Neural crest cell (in vitro differentiated cells): ENCODE data around the gene PRDM12. TPM values are rescaled to one million over a fixed set of nuclear protein-coding genes. Genes with fewer than 3 reads are reported as not detected.
A peak's percentile ranks its signal among the peaks of the same experiment; 100 is the strongest.
"Not testable (repeated sequence)": the region's sequence is repeated elsewhere in the genome, so short reads cannot be mapped to it uniquely, and the experiment has no call there.

Experiments
- DNase-seq: peaks from one replicate; pipeline ENCODE4 v3.0.0; 2021; ENCODE audit warnings: low read depth, mixed read lengths, low spot score
- H3K27ac Mint-ChIP-seq: one replicate; pipeline ENCODE4 v1.8.0; 2021; ENCODE audit warnings: mild to moderate bottlenecking, mixed read lengths; ENCODE audit not compliant: unreplicated experiment
- H3K27me3 Mint-ChIP-seq: 2 replicates; pipeline ENCODE4 v1.8.0; 2021; ENCODE audit warnings: low read depth, mild to moderate bottlenecking, mixed read lengths
- H3K36me3 Mint-ChIP-seq: 2 replicates; pipeline ENCODE4 v1.8.0; 2021; ENCODE audit warnings: low read depth, mild to moderate bottlenecking, mixed read lengths
- H3K4me1 Mint-ChIP-seq: 2 replicates; pipeline ENCODE4 v1.8.0; 2021; ENCODE audit warnings: mixed read lengths
- H3K4me3 Mint-ChIP-seq: one replicate; pipeline ENCODE4 v1.8.0; 2021; ENCODE audit warnings: mild to moderate bottlenecking, mixed read lengths
- H3K9me3 Mint-ChIP-seq: 2 replicates; pipeline ENCODE4 v1.8.0; 2021; ENCODE audit warnings: mixed read lengths
- CTCF ChIP-seq: fragments of 200-600 bp; sonication (generic); conservative IDR thresholded peaks from 2 replicates; pipeline ENCODE4 v1.5.0; 2021; ENCODE audit warnings: antibody characterized with exemption, mild to moderate bottlenecking
- total RNA-seq: library from RNA; stranded (reverse); gene quantifications from 2 replicates; pipeline ENCODE4 v1.2.1, GENCODE V29; 2021

The PRDM12 gene
- total RNA-seq, 1 donor from 2014 or later = 2.2 TPM

DNA sequence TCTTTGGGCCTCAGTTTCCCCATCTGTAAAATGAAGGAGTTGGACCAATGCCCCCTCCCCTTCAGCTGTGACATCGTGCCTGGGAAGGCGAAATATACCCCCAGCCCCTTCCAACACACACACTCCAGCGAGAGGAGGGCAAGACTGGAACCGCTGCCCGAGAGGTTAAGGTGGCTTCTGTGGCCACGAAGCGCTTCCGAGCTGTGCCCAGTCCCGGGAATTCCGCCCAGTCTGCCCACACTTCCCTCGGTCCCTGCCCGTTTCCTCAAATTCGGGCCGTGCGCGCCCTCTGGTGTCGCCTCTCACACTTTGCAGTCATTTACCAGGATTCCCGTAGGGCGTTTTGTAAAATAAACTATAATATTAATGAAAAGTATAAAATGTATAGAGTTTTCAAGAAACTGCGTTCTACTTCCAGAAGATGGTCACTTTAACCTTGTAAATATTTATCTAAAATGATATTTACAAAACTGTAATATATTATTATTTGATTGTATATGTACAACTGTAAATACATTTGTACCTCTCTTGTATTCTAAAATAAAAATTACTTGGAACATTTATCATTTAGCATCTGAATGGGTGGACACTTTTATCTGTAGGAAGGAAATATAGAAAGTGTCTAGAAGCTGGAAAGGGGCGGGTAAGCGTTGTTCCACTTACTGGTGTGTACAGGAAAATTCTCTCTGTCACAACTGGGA is 18.2 kb downstream of the PRDM12 start:
- Mint-ChIP-seq H3K27ac (no peak overlapping the region), H3K36me3 (no peaks in the 10 kb centered on the region), H3K9me3 (no peaks in the 10 kb centered on the region), H3K4me1 (peaks cover 5% of the 10 kb centered on the region), H3K27me3 (peaks cover 43% of the 10 kb centered on the region), H3K4me3 (peak overlapping the region; percentile 89)
- TF ChIP-seq CTCF = peak; percentile 94
- DNase-seq = peak; percentile 72

GRCh38 chr9:130685104-130685503 is 20.7 kb downstream of the PRDM12 start:
- no peaks in the 10 kb centered on the region for H3K9me3 Mint-ChIP-seq
- peaks cover 13% of the 10 kb centered on the region for H3K4me1 Mint-ChIP-seq
- no peaks in the 10 kb centered on the region for H3K36me3 Mint-ChIP-seq
- peaks cover 20% of the 10 kb centered on the region for H3K27me3 Mint-ChIP-seq
- TF ChIP-seq CTCF = no peak
- no peak overlapping the region for H3K4me3 Mint-ChIP-seq
- DNase-seq = no peak
- H3K27ac Mint-ChIP-seq = no peak overlapping the region

GRCh38 chr9:130685945-130686344 is 21.6 kb downstream of the PRDM12 start:
- not testable (repeated sequence) for H3K27ac Mint-ChIP-seq, H3K4me3 Mint-ChIP-seq, DNase-seq, H3K9me3 Mint-ChIP-seq, H3K36me3 Mint-ChIP-seq
- Mint-ChIP-seq H3K27me3 (peaks cover 14% of the 10 kb centered on the region), H3K4me1 (peaks cover 18% of the 10 kb centered on the region)

GRCh38 chr9:130687615-130688014 is 23.2 kb downstream of the PRDM12 start:
- peaks cover 7% of the 10 kb centered on the region for H3K27me3 Mint-ChIP-seq
- no peak overlapping the region for H3K4me3 Mint-ChIP-seq
- DNase-seq = no peak
- no peaks in the 10 kb centered on the region for H3K9me3 Mint-ChIP-seq
- no peak for TF ChIP-seq CTCF
- peaks cover 21% of the 10 kb centered on the region for H3K4me1 Mint-ChIP-seq
- no peaks in the 10 kb centered on the region for H3K36me3 Mint-ChIP-seq
- H3K27ac Mint-ChIP-seq = no peak overlapping the region

DNA sequence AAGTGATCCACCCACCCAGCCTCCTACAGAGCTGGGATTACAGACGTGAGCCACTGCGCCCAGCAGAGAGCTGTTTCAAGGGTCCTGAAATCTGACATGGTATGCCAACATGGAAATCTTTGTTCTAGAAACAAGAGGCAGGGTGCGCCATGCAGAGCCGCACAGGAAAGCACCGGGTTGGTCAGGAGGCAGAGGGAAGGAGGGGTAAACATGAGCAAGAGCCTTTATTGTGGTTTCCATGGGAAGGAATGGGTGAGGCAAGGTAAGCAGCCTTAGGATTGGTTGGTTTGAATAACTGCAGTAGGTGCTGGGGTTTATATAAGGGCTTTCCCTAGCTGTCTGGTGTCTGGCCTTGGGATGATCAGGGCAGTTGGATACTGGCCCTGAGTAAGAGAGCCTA is 23.7 kb downstream of the PRDM12 start:
- H3K27ac Mint-ChIP-seq = no peak overlapping the region
- no peak for TF ChIP-seq CTCF

GRCh38 chr9:130689572-130689936 is 25.2 kb downstream of the PRDM12 start:
- Mint-ChIP-seq H3K36me3 (no peaks in the 10 kb centered on the region), H3K4me3 (peak overlapping the region; percentile 16), H3K27me3 (peaks cover 3% of the 10 kb centered on the region), H3K9me3 (no peaks in the 10 kb centered on the region), H3K4me1 (peaks cover 35% of the 10 kb centered on the region), H3K27ac (no peak overlapping the region)
- DNase-seq = no peak
- no peak for TF ChIP-seq CTCF

More for the DNA sequence above, 23.7 kb downstream of the PRDM12 start:
- DNase-seq = no peak
- Mint-ChIP-seq H3K4me1 (peaks cover 25% of the 10 kb centered on the region), H3K9me3 (no peaks in the 10 kb centered on the region), H3K36me3 (no peaks in the 10 kb centered on the region), H3K4me3 (no peak overlapping the region), H3K27me3 (peaks cover 7% of the 10 kb centered on the region)
